ENCODE results near the gene CTNND2. TPM values are rescaled to one million over a fixed set of nuclear protein-coding genes. Genes with fewer than 3 reads are reported as not detected.

The CTNND2 gene
- polyA plus RNA-seq, 1 of the 3 experiments (the other 2 are of a cell fraction) = not detected

- no peak for TF ChIP-seq TAF1 (IDR thresholded peaks at IDR 0.05; ENCODE audit: borderline replicate concordance, low read depth, low read length)
- no peak for TF ChIP-seq GATA2 (CRISPR knock-in tag; IDR thresholded peaks at IDR 0.05)
- no peak for TF ChIP-seq EP300 (IDR thresholded peaks at IDR 0.05; ENCODE audit: borderline replicate concordance in 1 of 2, low read depth in 1 of 2, low read length in 1 of 2)
- TF ChIP-seq RXRA (IDR thresholded peaks at IDR 0.05; ENCODE audit: borderline replicate concordance, low read depth) = no peak
These were observed 557.9 kb downstream of the CTNND2 start (continued) for GRCh38 chr5:11346336-11346735.

- CTCF ChIA-PET = no interaction called here
- TF ChIP-seq NRF1 (IDR thresholded peaks at IDR 0.05; ENCODE audit: low read depth, low read length) (no peak), FOXJ3 (CRISPR knock-in tag; IDR thresholded peaks at IDR 0.05) (no peak), IRF3 (IDR thresholded peaks at IDR 0.05; ENCODE audit: low read depth, low read length) (no peak), CHD2 (IDR thresholded peaks at IDR 0.05; ENCODE audit: low read length, partially characterized antibody) (no peak), FOXM1 (IDR thresholded peaks at IDR 0.05; ENCODE audit: low read depth) (no peak), MXI1 (IDR thresholded peaks at IDR 0.05; ENCODE audit: low read depth, low read length) (no peak), MEF2A (IDR thresholded peaks at IDR 0.05; ENCODE audit: borderline replicate concordance, low read depth) (no peak), TCF12 (IDR thresholded peaks at IDR 0.05) (no peak), USF1 (IDR thresholded peaks at IDR 0.05; ENCODE audit: borderline replicate concordance, low read depth) (no peak), POLR2AphosphoS5 (IDR thresholded peaks at IDR 0.05; ENCODE audit: low read depth, low read length) (no peak)
- Histone ChIP-seq H3K9me3 (no peaks in the 10 kb centered on the region), H3K27ac (ENCODE audit: low read depth in 2 of 2, low read length in 1 of 2) (no peak overlapping the region), H3K79me2 (ENCODE audit: insufficient read depth) (no peaks in the 10 kb centered on the region), H3K27me3 (ENCODE audit: insufficient read depth) (no peaks in the 10 kb centered on the region), H3K9me2 (no peaks in the 10 kb centered on the region), H4K20me1 (ENCODE audit: insufficient read depth) (no peaks in the 10 kb centered on the region), H3K4me2 (no peak overlapping the region), H2AFZ (ENCODE audit: low read depth) (peak overlapping the region; percentile 37; the same call in 1 of the 2 replicates), H3K4me3 (ENCODE audit: low read depth in 2 of 2, low read length in 1 of 2) (no peak overlapping the region; a peak in 1 of 4 replicates), H3F3A (replicated peaks; ENCODE audit: insufficient read depth) (no peaks in the 10 kb centered on the region), H3K4me1 (ENCODE audit: control insufficient read depth in 1 of 2, insufficient read depth in 2 of 2, low read depth in 1 of 2, low read length in 1 of 2) (no peaks in the 10 kb centered on the region), H3K9ac (no peak overlapping the region), H3K36me3 (replicated peaks in 1 of 2; ENCODE audit: control insufficient read depth in 1 of 2, insufficient read depth in 2 of 2, low read length in 1 of 2) (no peaks in the 10 kb centered on the region)
- WGBS (ENCODE audit: low lambda C conversion rate) = 11% methylated on average over 3 of the region's 3 CpGs
- DNase-seq = no peak
- POLR2A ChIA-PET = no interaction called here
These were observed 568.1 kb downstream of the CTNND2 start for GRCh38 chr5:11335881-11336760.

- Histone ChIP-seq H3K79me2 (ENCODE audit: insufficient read depth) (no peaks in the 10 kb centered on the region), H3F3A (replicated peaks; ENCODE audit: insufficient read depth) (no peaks in the 10 kb centered on the region), H3K4me2 (no peak overlapping the region), H3K9me3 (no peaks in the 10 kb centered on the region), H3K27me3 (ENCODE audit: insufficient read depth) (no peaks in the 10 kb centered on the region), H3K4me1 (ENCODE audit: control insufficient read depth in 1 of 2, insufficient read depth in 2 of 2, low read depth in 1 of 2, low read length in 1 of 2) (no peaks in the 10 kb centered on the region), H4K20me1 (ENCODE audit: insufficient read depth) (no peaks in the 10 kb centered on the region), H2AFZ (ENCODE audit: low read depth) (no peak overlapping the region), H3K27ac (ENCODE audit: low read depth in 2 of 2, low read length in 1 of 2) (no peak overlapping the region), H3K36me3 (replicated peaks in 1 of 2; ENCODE audit: control insufficient read depth in 1 of 2, insufficient read depth in 2 of 2, low read length in 1 of 2) (no peaks in the 10 kb centered on the region), H3K9ac (no peak overlapping the region), H3K9me2 (no peaks in the 10 kb centered on the region), H3K4me3 (ENCODE audit: low read depth in 2 of 2, low read length in 1 of 2) (no peak overlapping the region)
- CTCF ChIA-PET = no interaction called here
- WGBS (ENCODE audit: low lambda C conversion rate) = 39% methylated on average over 3 of the region's 3 CpGs
- POLR2A ChIA-PET = no interaction called here
- TF ChIP-seq CHD2 (IDR thresholded peaks at IDR 0.05; ENCODE audit: low read length, partially characterized antibody) (no peak), NFIC (IDR thresholded peaks at IDR 0.05; ENCODE audit: borderline replicate concordance) (no peak), TEAD4 (IDR thresholded peaks at IDR 0.05; ENCODE audit: borderline replicate concordance, insufficient read depth) (no peak), ELF1 (IDR thresholded peaks at IDR 0.05) (no peak), EP300 (IDR thresholded peaks at IDR 0.05; ENCODE audit: borderline replicate concordance in 1 of 2, low read depth in 1 of 2, low read length in 1 of 2) (no peak), FOSL2 (IDR thresholded peaks at IDR 0.05; ENCODE audit: borderline replicate concordance, low read depth) (no peak), MXI1 (IDR thresholded peaks at IDR 0.05; ENCODE audit: low read depth, low read length) (no peak), IRF3 (IDR thresholded peaks at IDR 0.05; ENCODE audit: low read depth, low read length) (no peak), POLR2AphosphoS5 (IDR thresholded peaks at IDR 0.05; ENCODE audit: low read depth, low read length) (no peak), SIN3A (IDR thresholded peaks at IDR 0.05; ENCODE audit: borderline replicate concordance, low read depth, low read length) (no peak)
- no peak for DNase-seq
These were observed 569.8 kb downstream of the CTNND2 start for GRCh38 chr5:11334404-11334803.

All from SK-N-SH (cell line).